GM19468 (cell line): Measurements from ENCODE around the gene NELFA.
"Not testable (repeated sequence)": the region's sequence is repeated elsewhere in the genome, so short reads cannot be mapped to it uniquely, and the experiment has no call there.

Source experiments
- ATAC-seq: cut with Tn5 transposase; IDR thresholded peaks from one replicate; pipeline ENCODE4 v1.9.1; 2021; ENCODE audit warnings: mild to moderate bottlenecking, moderate library complexity, moderate number of reproducible peaks; ENCODE audit not compliant: unreplicated experiment; ENCODE audit errors: extremely low read depth

NELFA gene

GRCh38 chr4:1997712-1998111 lies 11.1 kb downstream of the NELFA start:
- no peak for ATAC-seq

DNA sequence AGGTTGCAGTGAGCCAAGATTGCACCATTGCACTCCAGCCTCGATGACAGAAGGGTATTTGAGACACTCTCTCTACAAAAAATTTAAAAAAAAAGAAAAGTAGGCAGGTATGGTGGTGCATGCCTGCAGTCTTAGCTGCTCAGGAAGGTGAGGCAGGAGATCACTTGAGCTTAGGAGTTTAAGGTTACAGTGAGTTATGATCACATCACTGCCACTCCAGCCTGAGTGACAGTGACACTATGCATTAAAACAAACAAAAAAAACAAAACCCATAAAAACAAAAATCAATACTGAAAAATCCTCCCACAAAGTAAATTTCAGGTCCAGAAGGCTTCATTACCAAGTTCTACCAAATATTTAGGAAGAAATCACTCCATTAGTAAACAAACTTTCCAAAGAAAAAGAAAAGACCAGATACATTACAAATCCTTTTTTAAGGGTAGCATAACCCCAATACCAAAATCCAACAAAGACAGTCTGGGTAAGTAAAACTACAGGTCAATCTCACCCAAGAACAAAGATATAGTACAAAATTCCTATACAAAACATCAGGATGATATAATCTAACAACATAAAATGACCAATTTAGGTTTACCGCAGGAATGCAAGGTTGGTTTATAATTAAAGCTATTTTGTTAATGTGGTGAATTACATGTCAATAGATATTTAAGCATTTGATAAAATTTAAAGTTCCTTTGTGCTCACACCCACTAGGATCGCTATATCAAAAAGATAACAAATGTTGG lies 11.7 kb downstream of the NELFA start:
- no peak for ATAC-seq

DNA sequence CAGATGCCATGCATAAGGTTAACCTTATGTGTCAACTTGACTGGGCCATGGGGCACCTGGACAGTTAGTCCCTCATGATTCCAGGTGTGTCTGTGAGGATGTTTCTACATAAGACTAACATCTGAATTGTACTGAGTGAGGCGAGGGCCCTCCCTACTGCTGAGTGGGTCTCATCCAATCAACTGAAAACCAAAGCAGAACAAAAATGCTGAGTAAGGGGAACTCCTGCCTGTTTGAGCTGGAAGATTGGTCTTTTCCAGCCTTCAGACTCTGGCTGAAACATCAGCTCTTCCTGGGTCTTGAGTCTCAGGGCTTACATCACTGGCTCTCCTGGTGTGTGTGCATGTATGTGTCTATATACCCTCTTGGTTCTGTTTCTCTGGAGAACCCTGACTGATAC lies 13.8 kb downstream of the NELFA start:
- no peak for ATAC-seq

GRCh38 chr4:1993718-1994516 lies 14.9 kb downstream of the NELFA start:
- not testable (repeated sequence) for ATAC-seq

GRCh38 chr4:1993169-1993516 lies 15.6 kb downstream of the NELFA start:
- ATAC-seq = no peak

GRCh38 chr4:1992468-1993168 lies 16.2 kb downstream of the NELFA start:
- ATAC-seq = no peak

DNA sequence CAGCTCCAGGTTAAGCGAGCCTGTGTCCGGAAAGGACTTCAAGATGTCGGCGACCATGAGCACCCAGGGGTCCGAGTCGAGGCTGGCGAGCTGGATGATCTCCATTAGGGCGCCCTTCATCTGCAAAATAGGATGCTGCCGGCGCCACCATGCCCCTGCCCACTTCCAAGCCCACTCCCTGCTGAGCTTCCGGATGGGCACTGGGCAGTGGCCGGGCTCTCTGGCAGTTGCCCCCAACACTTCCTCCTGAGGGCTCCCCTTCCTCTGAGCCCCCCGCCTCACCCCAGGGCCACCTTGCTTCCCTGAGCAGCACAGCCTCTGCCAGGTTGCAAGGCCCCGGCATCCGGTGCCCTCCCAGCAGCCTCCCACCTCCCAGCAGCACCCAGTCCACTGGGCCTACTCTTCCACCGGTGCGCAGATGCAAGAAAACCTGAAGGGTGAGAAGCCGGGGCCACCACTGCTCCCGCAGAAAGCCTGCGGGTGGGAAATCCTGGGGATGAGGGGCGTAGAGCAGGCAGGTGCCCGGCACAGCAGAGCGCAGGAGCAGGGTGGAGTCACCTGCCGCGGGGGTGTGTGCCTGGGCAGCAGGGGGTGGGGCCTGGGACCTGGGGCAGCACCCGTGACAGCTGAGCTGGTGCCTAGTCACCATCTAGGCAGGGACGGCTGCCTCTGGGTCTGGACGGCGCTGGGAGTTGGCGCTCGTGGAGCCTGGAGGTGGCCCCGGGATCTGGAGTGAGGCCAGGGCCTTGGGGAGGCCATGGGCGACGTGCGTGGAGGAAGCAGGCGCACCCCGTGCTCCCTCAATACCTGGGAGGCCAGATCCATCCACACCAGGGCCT lies 17.0 kb downstream of the NELFA start:
- ATAC-seq = no peak

GRCh38 chr4:1991087-1991486 lies 17.7 kb downstream of the NELFA start:
- no peak for ATAC-seq

DNA sequence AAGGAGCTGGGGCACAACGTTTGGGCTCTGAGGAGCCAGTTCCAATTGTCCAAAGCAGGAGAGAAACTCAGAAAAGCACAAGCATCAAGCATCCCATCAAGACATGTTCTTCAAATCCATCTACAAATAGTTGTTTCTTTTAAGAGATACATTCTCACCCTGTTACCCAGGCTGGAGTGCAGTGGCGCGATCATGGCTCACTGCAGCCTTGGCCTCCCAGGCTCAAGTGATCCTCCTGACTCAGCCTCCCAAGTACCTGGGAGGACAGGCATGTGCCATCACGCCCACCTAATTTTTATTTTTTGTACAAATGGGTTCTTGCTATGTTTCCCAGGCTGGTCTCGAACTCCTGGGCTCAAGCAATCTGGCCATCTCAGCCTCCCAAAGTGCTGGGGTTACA lies 18.1 kb downstream of the NELFA start:
- ATAC-seq = no peak

DNA sequence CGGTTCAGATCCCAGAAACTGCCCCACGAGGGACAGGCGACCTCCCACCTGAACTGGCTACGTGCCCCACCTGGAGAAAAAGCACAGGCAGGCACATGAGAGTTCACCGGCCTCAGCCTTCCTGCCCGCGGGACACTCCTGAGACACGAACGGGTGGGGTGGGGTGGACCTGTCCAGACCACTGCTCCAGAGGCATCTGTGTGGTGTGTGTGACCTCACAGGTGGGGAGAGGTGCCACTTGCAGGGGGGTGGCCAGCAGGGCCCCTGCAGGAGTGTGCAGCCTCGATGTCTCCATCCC lies 18.5 kb downstream of the NELFA start:
- ATAC-seq = no peak

- no peak for ATAC-seq
These were observed 19.0 kb downstream of the NELFA start for GRCh38 chr4:1989533-1990347.

DNA sequence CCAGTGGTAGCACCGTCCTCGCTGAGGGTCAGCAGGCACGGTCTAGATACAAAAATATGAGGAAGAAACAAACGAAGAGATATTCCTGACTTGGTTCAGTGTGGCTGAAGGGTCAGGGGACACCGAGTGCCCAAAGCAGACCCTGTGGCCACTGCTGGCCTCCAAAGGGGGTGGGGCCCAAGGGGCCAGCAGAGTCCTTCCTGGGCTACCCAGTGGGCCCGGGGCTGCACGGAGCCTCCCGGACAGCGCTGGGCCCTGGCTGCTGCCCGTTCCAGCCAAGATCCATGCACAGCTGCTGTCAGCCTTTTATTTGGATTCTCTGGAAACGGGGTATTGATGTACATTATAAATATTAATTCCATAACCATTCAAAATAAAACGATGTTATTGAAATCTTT lies 20.4 kb downstream of the NELFA start:
- no peak for ATAC-seq

DNA sequence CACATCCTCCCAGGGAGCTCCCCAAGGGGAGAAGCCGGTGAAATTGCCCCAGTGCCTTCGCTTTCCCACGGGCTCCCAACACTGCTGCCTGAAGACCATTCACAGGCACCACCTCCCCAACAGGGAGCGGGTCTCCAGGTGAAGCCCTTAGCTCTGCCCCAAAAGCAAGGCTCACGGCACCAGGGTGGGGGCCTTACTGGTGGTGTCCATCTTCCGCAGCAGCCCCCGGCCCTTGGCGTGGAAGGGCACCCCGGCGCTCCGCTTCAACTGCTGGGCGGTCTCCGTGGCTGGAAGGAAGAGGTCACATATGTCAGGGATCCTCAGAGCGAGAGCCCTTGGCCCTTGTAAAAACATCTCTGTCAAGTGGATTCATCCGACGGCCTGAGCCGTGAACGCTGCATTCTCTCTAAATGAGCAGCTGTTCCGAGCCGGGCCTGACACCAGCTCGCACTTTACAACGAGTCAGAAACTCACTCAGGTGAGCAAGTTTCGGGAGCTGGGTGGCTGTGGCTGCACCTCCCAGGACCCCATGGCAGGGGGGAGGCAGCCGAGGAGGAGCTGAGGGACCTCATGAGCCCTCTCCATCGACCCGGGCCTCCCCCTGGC lies 20.9 kb downstream of the NELFA start:
- no peak for ATAC-seq

DNA sequence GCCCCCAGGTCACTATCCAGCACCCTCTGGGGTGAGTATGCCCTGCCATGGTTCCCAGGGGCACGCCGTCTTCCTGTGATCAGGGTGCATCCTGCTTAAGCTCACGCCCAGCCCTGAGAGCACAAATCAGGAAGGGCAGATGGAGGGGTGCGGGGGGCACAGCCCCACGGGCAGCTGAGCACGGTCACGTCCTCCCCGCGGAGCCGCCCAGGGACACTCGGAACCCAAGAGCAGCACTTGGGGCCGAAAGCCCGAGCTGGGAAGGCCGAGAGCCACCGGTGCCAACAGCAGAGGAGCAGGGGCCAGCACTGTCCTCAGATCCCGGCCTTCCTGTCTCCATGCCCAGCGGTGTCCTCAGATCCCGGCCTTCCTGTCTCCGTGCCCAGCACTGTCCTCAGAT lies 21.5 kb downstream of the NELFA start:
- no peak for ATAC-seq

DNA sequence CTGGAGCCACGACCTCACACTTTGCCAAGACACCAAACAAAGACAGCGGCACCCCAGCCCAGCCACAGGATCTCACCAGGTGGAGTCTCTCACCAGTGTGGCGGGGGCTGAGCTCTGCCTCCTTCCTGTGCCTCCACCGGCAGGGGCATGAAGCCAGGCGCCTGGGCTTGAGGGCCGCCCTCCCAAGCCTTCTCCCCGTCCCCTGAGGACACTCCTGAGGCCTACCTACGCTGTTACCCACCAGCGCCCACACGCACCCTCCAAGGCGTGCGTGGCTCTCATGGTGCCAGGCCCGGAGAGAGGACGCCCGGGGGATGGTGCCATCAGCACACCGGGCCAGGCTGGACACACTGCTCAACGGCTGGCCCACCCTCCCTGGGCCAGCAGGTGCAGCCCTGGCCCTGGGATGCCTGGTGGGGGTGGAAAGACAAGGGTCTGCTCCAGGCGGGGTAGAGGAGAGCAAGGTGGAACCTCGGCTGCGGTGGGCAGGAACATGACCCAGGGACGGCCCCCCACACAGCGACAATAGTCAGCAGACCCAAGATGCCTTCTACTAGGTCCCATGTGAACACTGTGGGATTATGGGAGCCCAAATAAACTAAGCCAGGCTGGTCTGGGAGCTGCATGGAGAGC lies 22.1 kb downstream of the NELFA start:
- no peak for ATAC-seq

- ATAC-seq = no peak
These were observed 22.8 kb downstream of the NELFA start for GRCh38 chr4:1985780-1986577.

- ATAC-seq = no peak
These were observed 23.5 kb downstream of the NELFA start for GRCh38 chr4:1985294-1985693.
